ENCODE data around the gene MPP2. TPM values are rescaled to one million over a fixed set of nuclear protein-coding genes. Genes with fewer than 3 reads are reported as not detected.
A peak's percentile ranks its signal among the peaks of the same experiment; 100 is the strongest.

Gene MPP2
- total RNA-seq, 1 experiment from 2014 or later, result 2.6 TPM

GRCh38 chr17:43874293-43874692 is 33.0 kb downstream of the MPP2 start:
- no peaks in the 10 kb centered on the region for H3K36me3 ChIP-seq (ENCODE audit: insufficient read depth, low read length, poor library complexity, severe bottlenecking)
- H3K4me3 ChIP-seq (ENCODE audit: low read depth, low read length, poor library complexity, severe bottlenecking), result no peak overlapping the region
- POLR2A ChIA-PET (ENCODE audit: low non-redundant PET), result no interaction called here
- no peaks in the 10 kb centered on the region for H3K27me3 ChIP-seq (replicated peaks; ENCODE audit: insufficient read depth, low read depth, low read length, poor library complexity)
- H3K27ac ChIP-seq (ENCODE audit: low read depth, low read length, poor library complexity, severe bottlenecking), result no peak overlapping the region
- DNase-seq (ENCODE audit: low spot score), result no peak
- CTCF ChIA-PET, result no interaction called here
- H3K9me3 ChIP-seq (ENCODE audit: low read depth, low read length, poor library complexity, severe bottlenecking), result no peaks in the 10 kb centered on the region
- no peaks in the 10 kb centered on the region for H3K4me1 ChIP-seq (ENCODE audit: insufficient read depth, low read length, poor library complexity, severe bottlenecking)
- TF ChIP-seq EZH2 (IDR thresholded peaks at IDR 0.05; ENCODE audit: borderline replicate concordance, low read depth, low read length, poor library complexity, severe bottlenecking) (no peak), CTCF (conservative IDR thresholded peaks at IDR 0.05; ENCODE audit: low read depth, low read length) (no peak)
- intact Hi-C loops (cut with micrococcal nuclease; ENCODE audit: unreplicated experiment), result no loop called here
- no TSS peak for BruUV-seq (replicated peaks)

GRCh38 chr17:43873815-43874214 is 33.5 kb downstream of the MPP2 start:
- H3K36me3 ChIP-seq (ENCODE audit: insufficient read depth, low read length, poor library complexity, severe bottlenecking), result no peaks in the 10 kb centered on the region
- DNase-seq (ENCODE audit: low spot score), result no peak
- ChIA-PET CTCF (no interaction called here), POLR2A (ENCODE audit: low non-redundant PET) (no interaction called here)
- H3K4me3 ChIP-seq (ENCODE audit: low read depth, low read length, poor library complexity, severe bottlenecking), result no peak overlapping the region
- H3K27me3 ChIP-seq (replicated peaks; ENCODE audit: insufficient read depth, low read depth, low read length, poor library complexity), result no peaks in the 10 kb centered on the region
- H3K9me3 ChIP-seq (ENCODE audit: low read depth, low read length, poor library complexity, severe bottlenecking), result no peaks in the 10 kb centered on the region
- no peak overlapping the region for H3K27ac ChIP-seq (ENCODE audit: low read depth, low read length, poor library complexity, severe bottlenecking)
- intact Hi-C loops (cut with micrococcal nuclease; ENCODE audit: unreplicated experiment), result no loop called here
- BruUV-seq (replicated peaks), result no TSS peak
- no peaks in the 10 kb centered on the region for H3K4me1 ChIP-seq (ENCODE audit: insufficient read depth, low read length, poor library complexity, severe bottlenecking)
- TF ChIP-seq EZH2 (IDR thresholded peaks at IDR 0.05; ENCODE audit: borderline replicate concordance, low read depth, low read length, poor library complexity, severe bottlenecking) (no peak), CTCF (conservative IDR thresholded peaks at IDR 0.05; ENCODE audit: low read depth, low read length) (no peak)

GRCh38 chr17:43873091-43873490 is 34.2 kb downstream of the MPP2 start:
- BruUV-seq (replicated peaks), result no TSS peak
- POLR2A ChIA-PET (ENCODE audit: low non-redundant PET), result no interaction called here
- H3K27me3 ChIP-seq (replicated peaks; ENCODE audit: insufficient read depth, low read depth, low read length, poor library complexity), result no peaks in the 10 kb centered on the region
- no peaks in the 10 kb centered on the region for H3K9me3 ChIP-seq (ENCODE audit: low read depth, low read length, poor library complexity, severe bottlenecking)
- no peaks in the 10 kb centered on the region for H3K36me3 ChIP-seq (ENCODE audit: insufficient read depth, low read length, poor library complexity, severe bottlenecking)
- no peak for TF ChIP-seq EZH2 (IDR thresholded peaks at IDR 0.05; ENCODE audit: borderline replicate concordance, low read depth, low read length, poor library complexity, severe bottlenecking)
- TF ChIP-seq CTCF (conservative IDR thresholded peaks at IDR 0.05; ENCODE audit: low read depth, low read length), result peak; percentile 24
- H3K4me3 ChIP-seq (ENCODE audit: low read depth, low read length, poor library complexity, severe bottlenecking), result no peak overlapping the region
- intact Hi-C loops (cut with micrococcal nuclease; ENCODE audit: unreplicated experiment), result no loop called here
- no peak for DNase-seq (ENCODE audit: low spot score)
- no peak overlapping the region for H3K27ac ChIP-seq (ENCODE audit: low read depth, low read length, poor library complexity, severe bottlenecking)
- CTCF ChIA-PET, result no interaction called here
- H3K4me1 ChIP-seq (ENCODE audit: insufficient read depth, low read length, poor library complexity, severe bottlenecking), result no peaks in the 10 kb centered on the region
